HepG2 (cell line): ENCODE results near the gene SEC14L1. TPM values are rescaled to one million over a fixed set of nuclear protein-coding genes. Genes with fewer than 3 reads are reported as not detected.
A peak's percentile ranks its signal among the peaks of the same experiment; 100 is the strongest.

ENCODE experiments used
- BRCA1 ChIP-seq: sonication (generic); formaldehyde crosslinking; IDR thresholded peaks from 2 replicates; pipeline ENCODE4 v1.4.0; 2020; ENCODE audit warnings: missing genetic modification reagents
- BRD4 ChIP-seq: sonication (generic); formaldehyde crosslinking; IDR thresholded peaks from 2 replicates; pipeline ENCODE4 v1.4.0; 2020; ENCODE audit warnings: missing genetic modification reagents
- HNRNPH1 ChIP-seq: fragments of 200-400 bp; formaldehyde crosslinking; optimal IDR thresholded peaks from 2 replicates; pipeline ENCODE3; 2017; ENCODE audit warnings: mild to moderate bottlenecking, low read depth, low read length
- HNRNPUL1 ChIP-seq: fragments of 200-400 bp; formaldehyde crosslinking; IDR thresholded peaks from 2 replicates; pipeline ENCODE4 v1.6.1; 2017; ENCODE audit warnings: low read depth, mild to moderate bottlenecking, low read length, moderate library complexity
- ONECUT2 ChIP-seq: sonication (generic); formaldehyde crosslinking; IDR thresholded peaks from 2 replicates; pipeline ENCODE4 v1.4.0; 2020; ENCODE audit warnings: missing genetic modification reagents
- PHF21A ChIP-seq: sonication (generic); formaldehyde crosslinking; IDR thresholded peaks from 2 replicates; pipeline ENCODE4 v1.5.0; 2020; ENCODE audit warnings: mild to moderate bottlenecking, missing genetic modification reagents
- SRSF9 ChIP-seq: fragments of 200-400 bp; formaldehyde crosslinking; IDR thresholded peaks from 2 replicates; pipeline ENCODE4 v1.6.1; 2018; ENCODE audit warnings: borderline replicate concordance, mild to moderate bottlenecking, low read depth, low read length; ENCODE audit not compliant: insufficient read depth, poor library complexity, severe bottlenecking
- TSC22D2 ChIP-seq: sonication (generic); formaldehyde crosslinking; IDR thresholded peaks from 2 replicates; pipeline ENCODE4 v1.5.1; 2020; ENCODE audit warnings: missing genetic modification reagents, mild to moderate bottlenecking, borderline replicate concordance
- ZBTB39 ChIP-seq: sonication (generic); formaldehyde crosslinking; IDR thresholded peaks from 2 replicates; pipeline ENCODE4 v1.5.0; 2020; ENCODE audit warnings: missing genetic modification reagents
- ZNF180 ChIP-seq: sonication (generic); formaldehyde crosslinking; IDR thresholded peaks from 2 replicates; pipeline ENCODE4 v1.4.0; 2020; ENCODE audit warnings: low read depth, missing genetic modification reagents, borderline replicate concordance
- ZNF224 ChIP-seq: sonication (generic); formaldehyde crosslinking; IDR thresholded peaks from 2 replicates; pipeline ENCODE4 v1.5.0; 2020; ENCODE audit warnings: mild to moderate bottlenecking, missing genetic modification reagents
- ZNF282 ChIP-seq: fragments of 450-650 bp; IDR thresholded peaks from 2 replicates; pipeline ENCODE4 v1.6.1; 2018; ENCODE audit not compliant: partially characterized antibody
- ZNF44 ChIP-seq: sonication (generic); formaldehyde crosslinking; IDR thresholded peaks from 2 replicates; pipeline ENCODE4 v1.5.1; 2020; ENCODE audit warnings: mild to moderate bottlenecking, missing genetic modification reagents
- polyA plus RNA-seq, 8 experiments: library from polyadenylated mRNA; depleted of rRNA in 3 of 8; stranded (reverse) in 7 of 8; unstranded in 1 of 8; fragments of >200 nt; fragmentation: Illumina TruSeq in 4 of 8; extraction: Trizol in 4 of 8; gene quantifications; 2 replicates each; pipeline versions ENCODE4 v1.2.1 to v1.2.3, GENCODE V29; 2011 to 2016; ENCODE audit warnings: low read depth in 4 of 8, missing spikeins in 1 of 8, mixed read lengths in 1 of 8; ENCODE audit not compliant: insufficient read depth in 1 of 8
- total RNA-seq, 5 experiments: library from RNA; depleted of rRNA; stranded (reverse); fragments of >200 nt; fragmentation: Illumina TruSeq; extraction: Trizol; gene quantifications; 2 replicates each; pipeline ENCODE4 v1.2.3, GENCODE V29; 2016; ENCODE audit warnings: low read depth in 1 of 5
- TF ChIP-seq, protein P1 (sequence below): sonication (generic); formaldehyde crosslinking; IDR thresholded peaks from 2 replicates; pipeline ENCODE4 v1.5.0; 2020; ENCODE audit warnings: mild to moderate bottlenecking, missing genetic modification reagents, moderate library complexity
- TF ChIP-seq, protein P2 (sequence below): sonication (generic); formaldehyde crosslinking; IDR thresholded peaks from 2 replicates; pipeline ENCODE4 v1.4.0; 2020; ENCODE audit warnings: missing genetic modification reagents, borderline replicate concordance
- TF ChIP-seq, protein P3 (sequence below): sonication (generic); formaldehyde crosslinking; IDR thresholded peaks from 2 replicates; pipeline ENCODE4 v1.4.0; 2020; ENCODE audit warnings: missing genetic modification reagents
- TF ChIP-seq, protein P4 (sequence below): sonication (generic); formaldehyde crosslinking; IDR thresholded peaks from 2 replicates; pipeline ENCODE4 v1.4.0; 2020; ENCODE audit warnings: mild to moderate bottlenecking, missing genetic modification reagents, borderline replicate concordance
- TF ChIP-seq, protein P5 (sequence below): sonication (generic); formaldehyde crosslinking; IDR thresholded peaks from 2 replicates; pipeline ENCODE4 v1.5.0; 2020; ENCODE audit warnings: missing genetic modification reagents

The SEC14L1 gene
- total and polyA plus RNA-seq, 2 of the 13 experiments (the other 11 are each of a cell fraction or from before 2014, with no cell fraction given), result 26.3 to 43.9 TPM

- TF ChIP-seq, protein P1, sequence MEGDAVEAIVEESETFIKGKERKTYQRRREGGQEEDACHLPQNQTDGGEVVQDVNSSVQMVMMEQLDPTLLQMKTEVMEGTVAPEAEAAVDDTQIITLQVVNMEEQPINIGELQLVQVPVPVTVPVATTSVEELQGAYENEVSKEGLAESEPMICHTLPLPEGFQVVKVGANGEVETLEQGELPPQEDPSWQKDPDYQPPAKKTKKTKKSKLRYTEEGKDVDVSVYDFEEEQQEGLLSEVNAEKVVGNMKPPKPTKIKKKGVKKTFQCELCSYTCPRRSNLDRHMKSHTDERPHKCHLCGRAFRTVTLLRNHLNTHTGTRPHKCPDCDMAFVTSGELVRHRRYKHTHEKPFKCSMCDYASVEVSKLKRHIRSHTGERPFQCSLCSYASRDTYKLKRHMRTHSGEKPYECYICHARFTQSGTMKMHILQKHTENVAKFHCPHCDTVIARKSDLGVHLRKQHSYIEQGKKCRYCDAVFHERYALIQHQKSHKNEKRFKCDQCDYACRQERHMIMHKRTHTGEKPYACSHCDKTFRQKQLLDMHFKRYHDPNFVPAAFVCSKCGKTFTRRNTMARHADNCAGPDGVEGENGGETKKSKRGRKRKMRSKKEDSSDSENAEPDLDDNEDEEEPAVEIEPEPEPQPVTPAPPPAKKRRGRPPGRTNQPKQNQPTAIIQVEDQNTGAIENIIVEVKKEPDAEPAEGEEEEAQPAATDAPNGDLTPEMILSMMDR (CRISPR knock-in tag), result no peak
- TF ChIP-seq HNRNPUL1, result no peak
- no peak for TF ChIP-seq ZBTB39 (CRISPR knock-in tag)
- TF ChIP-seq PHF21A, result no peak
- TF ChIP-seq, protein P2, sequence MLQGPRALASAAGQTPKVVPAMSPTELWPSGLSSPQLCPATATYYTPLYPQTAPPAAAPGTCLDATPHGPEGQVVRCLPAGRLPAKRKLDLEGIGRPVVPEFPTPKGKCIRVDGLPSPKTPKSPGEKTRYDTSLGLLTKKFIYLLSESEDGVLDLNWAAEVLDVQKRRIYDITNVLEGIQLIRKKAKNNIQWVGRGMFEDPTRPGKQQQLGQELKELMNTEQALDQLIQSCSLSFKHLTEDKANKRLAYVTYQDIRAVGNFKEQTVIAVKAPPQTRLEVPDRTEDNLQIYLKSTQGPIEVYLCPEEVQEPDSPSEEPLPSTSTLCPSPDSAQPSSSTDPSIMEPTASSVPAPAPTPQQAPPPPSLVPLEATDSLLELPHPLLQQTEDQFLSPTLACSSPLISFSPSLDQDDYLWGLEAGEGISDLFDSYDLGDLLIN (CRISPR knock-in tag), result 0 out of 2 replicates have a peak, but pooled peaks have one; percentile 30
- no peak for TF ChIP-seq HNRNPH1
- TF ChIP-seq, protein P3, sequence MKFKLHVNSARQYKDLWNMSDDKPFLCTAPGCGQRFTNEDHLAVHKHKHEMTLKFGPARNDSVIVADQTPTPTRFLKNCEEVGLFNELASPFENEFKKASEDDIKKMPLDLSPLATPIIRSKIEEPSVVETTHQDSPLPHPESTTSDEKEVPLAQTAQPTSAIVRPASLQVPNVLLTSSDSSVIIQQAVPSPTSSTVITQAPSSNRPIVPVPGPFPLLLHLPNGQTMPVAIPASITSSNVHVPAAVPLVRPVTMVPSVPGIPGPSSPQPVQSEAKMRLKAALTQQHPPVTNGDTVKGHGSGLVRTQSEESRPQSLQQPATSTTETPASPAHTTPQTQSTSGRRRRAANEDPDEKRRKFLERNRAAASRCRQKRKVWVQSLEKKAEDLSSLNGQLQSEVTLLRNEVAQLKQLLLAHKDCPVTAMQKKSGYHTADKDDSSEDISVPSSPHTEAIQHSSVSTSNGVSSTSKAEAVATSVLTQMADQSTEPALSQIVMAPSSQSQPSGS, result peak; percentile 34; the same call in 1 of the 2 replicates
- TF ChIP-seq, protein P4, sequence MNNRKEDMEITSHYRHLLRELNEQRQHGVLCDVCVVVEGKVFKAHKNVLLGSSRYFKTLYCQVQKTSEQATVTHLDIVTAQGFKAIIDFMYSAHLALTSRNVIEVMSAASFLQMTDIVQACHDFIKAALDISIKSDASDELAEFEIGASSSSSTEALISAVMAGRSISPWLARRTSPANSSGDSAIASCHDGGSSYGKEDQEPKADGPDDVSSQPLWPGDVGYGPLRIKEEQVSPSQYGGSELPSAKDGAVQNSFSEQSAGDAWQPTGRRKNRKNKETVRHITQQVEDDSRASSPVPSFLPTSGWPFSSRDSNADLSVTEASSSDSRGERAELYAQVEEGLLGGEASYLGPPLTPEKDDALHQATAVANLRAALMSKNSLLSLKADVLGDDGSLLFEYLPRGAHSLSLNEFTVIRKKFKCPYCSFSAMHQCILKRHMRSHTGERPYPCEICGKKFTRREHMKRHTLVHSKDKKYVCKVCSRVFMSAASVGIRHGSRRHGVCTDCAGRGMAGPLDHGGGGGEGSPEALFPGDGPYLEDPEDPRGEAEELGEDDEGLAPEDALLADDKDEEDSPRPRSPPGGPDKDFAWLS (CRISPR knock-in tag), result no peak
- no peak for TF ChIP-seq ZNF44
- TF ChIP-seq, protein P5, sequence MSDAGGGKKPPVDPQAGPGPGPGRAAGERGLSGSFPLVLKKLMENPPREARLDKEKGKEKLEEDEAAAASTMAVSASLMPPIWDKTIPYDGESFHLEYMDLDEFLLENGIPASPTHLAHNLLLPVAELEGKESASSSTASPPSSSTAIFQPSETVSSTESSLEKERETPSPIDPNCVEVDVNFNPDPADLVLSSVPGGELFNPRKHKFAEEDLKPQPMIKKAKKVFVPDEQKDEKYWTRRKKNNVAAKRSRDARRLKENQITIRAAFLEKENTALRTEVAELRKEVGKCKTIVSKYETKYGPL (CRISPR knock-in tag), result no peak
- TF ChIP-seq SRSF9, result no peak
- no peak for TF ChIP-seq ZNF224 (CRISPR knock-in tag)
- TF ChIP-seq ZNF180 (CRISPR knock-in tag), result no peak
- TF ChIP-seq BRCA1 (CRISPR knock-in tag), result no peak
- no peak for TF ChIP-seq ONECUT2 (CRISPR knock-in tag)
- TF ChIP-seq ZNF282, result no peak
- no peak for TF ChIP-seq BRD4 (CRISPR knock-in tag)
- no peak for TF ChIP-seq TSC22D2 (CRISPR knock-in tag)
These were observed at the start of gene SEC14L1 (continued) for GRCh38 chr17:77140878-77141767.
